Raji (cell line): ENCODE results near the gene SMYD2.

ENCODE experiments used
- POLR2A ChIP-seq: IDR thresholded peaks from 2 replicates; pipeline ENCODE4 v1.6.1; 2011; ENCODE audit warnings: low read depth, low read length, control low read depth; ENCODE audit not compliant: insufficient read depth

The SMYD2 gene

GRCh38 chr1:214287884-214288283, 6.9 kb downstream of the SMYD2 start:
- no peak for TF ChIP-seq POLR2A

GRCh38 chr1:214289574-214290272, 8.8 kb downstream of the SMYD2 start:
- TF ChIP-seq POLR2A, result no peak

GRCh38 chr1:214290424-214291037, 9.6 kb downstream of the SMYD2 start:
- TF ChIP-seq POLR2A, result no peak

- TF ChIP-seq POLR2A, result no peak
These were observed 11.4 kb downstream of the SMYD2 start for GRCh38 chr1:214292322-214292721.

GRCh38 chr1:214295934-214296333, 15.0 kb downstream of the SMYD2 start:
- no peak for TF ChIP-seq POLR2A

- no peak for TF ChIP-seq POLR2A
These were observed 16.1 kb downstream of the SMYD2 start for GRCh38 chr1:214296860-214297745.

- TF ChIP-seq POLR2A, result no peak
These were observed 19.3 kb downstream of the SMYD2 start for GRCh38 chr1:214300149-214300780.

GRCh38 chr1:214301526-214301925, 20.6 kb downstream of the SMYD2 start:
- no peak for TF ChIP-seq POLR2A

GRCh38 chr1:214303141-214303930, 22.4 kb downstream of the SMYD2 start:
- no peak for TF ChIP-seq POLR2A

- no peak for TF ChIP-seq POLR2A
These were observed 24.3 kb downstream of the SMYD2 start for GRCh38 chr1:214305164-214305751.

GRCh38 chr1:214306269-214306668, 25.3 kb downstream of the SMYD2 start:
- TF ChIP-seq POLR2A, result no peak

- TF ChIP-seq POLR2A, result no peak
These were observed 29.1 kb downstream of the SMYD2 start for GRCh38 chr1:214310010-214310409.

- TF ChIP-seq POLR2A, result no peak
These were observed 30.1 kb downstream of the SMYD2 start for GRCh38 chr1:214310777-214311690.
